ENCODE measurements around the gene NOD1.

Gene NOD1

DNA sequence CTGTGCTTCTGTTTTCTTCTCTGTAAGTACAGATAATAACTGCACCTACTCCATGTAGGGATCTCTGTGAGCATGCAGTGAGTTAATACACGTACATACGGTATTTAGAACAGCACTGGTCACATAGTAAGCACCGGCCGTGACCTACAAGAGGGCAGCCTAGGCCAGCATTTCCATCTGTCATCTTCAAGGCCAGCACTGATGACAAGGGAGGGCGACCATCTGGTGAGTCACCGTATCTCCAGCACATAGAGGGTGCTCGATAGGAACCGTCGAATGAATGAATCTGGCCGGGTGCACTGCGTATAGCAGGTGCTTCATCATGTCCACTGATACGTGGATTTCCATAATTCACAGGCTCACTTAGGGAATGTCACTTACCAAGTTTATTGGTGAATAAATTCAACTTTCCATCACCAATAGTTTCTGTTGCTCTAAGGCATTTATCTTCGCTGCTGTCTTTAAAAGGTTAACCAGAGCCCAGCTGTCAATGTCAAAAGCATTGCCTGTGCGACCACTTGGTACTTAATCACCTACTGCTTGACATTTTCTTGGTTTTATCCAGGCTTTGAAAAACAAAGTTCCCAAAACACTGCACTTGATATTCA lies 8.3 kb downstream of the NOD1 start:
- DNase-seq: no peak

GRCh38 chr7:30469303-30469702 lies 9.3 kb downstream of the NOD1 start:
- no peak for DNase-seq

- DNase-seq: no peak
Measured at GRCh38 chr7:30468791-30469190, 9.8 kb downstream of the NOD1 start.

- no peak for DNase-seq
Measured at GRCh38 chr7:30468041-30468440, 10.5 kb downstream of the NOD1 start.

DNA sequence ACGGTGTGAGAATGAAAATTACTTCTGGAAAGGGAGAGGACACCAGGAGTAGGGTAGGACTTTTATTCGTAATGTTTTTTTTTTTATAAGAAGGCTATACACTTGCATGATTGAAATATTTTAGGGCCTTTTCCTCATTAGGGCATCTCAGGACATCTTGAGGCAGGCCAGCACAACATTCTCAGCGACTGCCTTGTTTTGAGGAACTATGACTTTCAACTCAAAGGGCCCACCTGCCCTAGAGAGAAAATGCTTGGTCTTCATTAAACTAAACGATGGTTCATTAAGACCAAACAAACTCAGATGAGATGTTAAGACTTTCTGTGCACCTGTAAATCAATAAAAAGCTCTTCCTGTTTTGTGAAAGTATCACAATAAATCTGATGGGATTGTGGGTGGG lies 11.3 kb downstream of the NOD1 start:
- no peak for DNase-seq

DNA sequence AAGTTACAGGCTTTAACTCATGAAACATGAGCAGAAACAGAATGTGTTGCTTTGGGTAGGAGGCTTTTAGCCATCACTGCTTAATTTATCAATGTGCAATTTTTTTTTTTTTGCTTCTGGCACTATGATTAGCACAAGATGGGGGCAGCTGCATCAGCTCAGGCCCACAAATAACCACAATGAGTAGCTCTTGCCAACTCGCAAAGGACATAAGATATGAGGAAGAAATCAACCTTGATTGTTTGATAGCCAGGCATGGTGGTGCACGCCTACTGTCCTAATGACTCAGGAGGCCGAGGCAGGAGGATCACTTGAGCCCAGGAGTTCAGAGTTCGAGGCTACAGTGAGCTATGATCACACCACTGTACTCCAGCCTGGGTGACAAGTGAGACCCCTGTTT lies 12.3 kb downstream of the NOD1 start:
- no peak for DNase-seq

DNA sequence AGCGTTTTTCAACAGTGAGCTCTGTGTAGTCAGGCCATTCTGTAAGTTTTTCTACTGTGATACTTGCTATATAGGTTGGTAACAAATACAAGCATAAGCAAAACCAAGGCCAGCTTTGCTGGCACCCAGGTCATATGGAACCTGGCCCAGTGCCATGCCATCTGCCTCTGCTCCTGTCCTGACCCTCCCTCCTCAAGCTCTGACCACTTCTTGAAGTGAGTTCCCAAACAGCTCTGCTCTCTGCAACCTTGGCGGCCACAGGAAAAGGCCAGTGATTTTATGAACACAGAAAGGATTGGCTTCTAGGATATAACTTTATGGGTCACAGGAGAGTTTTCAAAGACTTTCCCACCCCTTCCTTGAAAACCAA lies 12.8 kb downstream of the NOD1 start:
- no peak for DNase-seq

DNA sequence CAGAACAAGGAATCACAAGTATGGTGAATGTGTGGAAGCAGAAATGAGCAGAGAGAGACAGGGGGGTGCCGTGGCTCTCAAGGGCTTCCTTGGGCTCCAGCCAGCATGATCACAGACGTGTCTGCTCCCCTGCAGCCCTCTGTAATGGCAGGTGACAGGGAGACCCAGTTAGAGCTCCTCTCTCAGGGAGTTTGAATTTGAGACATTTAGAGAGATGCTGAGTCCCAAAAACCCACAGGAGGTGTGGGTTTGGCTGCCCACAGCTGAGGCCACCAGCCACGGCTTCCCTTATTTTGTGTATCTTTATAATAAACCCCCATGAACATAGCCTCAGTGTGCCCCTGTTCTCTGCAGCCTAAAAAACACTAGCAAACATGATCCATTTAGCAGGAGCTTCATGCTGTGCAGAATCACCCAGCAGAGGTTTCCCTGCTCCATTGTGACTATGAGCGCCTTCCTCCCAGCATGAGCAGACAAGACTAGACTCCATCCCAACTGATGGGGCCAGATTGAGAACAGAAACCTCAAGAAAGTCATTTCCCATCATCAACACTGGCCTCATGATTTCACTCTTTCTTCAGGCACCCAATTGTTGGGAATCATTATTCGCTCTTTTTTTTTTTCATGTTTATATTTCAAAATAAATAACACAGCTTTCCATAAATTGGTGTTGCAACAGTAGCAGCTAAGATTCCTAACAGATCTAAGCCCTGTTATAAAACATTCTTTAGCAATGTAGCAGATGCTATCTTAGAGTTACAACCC lies 13.4 kb downstream of the NOD1 start:
- DNase-seq: no peak

DNA sequence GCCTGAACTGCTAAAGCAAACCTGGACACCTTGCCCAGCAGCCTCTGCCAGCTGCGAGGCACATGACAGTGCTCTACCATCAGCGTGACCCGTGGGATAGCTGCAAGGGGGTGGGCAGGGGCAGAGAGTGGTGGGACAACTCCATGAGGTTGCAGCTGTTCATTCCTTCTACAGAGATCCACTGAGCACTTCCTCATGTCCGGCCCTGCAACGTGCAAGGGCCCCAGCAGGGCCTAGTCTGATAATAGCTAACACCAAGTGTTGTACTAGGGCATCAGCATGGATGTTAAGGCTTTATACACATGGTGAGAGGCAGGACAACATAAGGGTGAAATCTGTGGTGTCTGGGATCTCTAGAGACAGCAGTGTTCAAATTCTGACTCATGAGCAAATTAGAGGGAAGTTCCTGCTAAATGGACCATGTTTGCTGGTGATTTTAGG lies 14.3 kb downstream of the NOD1 start:
- no peak for DNase-seq

DNA sequence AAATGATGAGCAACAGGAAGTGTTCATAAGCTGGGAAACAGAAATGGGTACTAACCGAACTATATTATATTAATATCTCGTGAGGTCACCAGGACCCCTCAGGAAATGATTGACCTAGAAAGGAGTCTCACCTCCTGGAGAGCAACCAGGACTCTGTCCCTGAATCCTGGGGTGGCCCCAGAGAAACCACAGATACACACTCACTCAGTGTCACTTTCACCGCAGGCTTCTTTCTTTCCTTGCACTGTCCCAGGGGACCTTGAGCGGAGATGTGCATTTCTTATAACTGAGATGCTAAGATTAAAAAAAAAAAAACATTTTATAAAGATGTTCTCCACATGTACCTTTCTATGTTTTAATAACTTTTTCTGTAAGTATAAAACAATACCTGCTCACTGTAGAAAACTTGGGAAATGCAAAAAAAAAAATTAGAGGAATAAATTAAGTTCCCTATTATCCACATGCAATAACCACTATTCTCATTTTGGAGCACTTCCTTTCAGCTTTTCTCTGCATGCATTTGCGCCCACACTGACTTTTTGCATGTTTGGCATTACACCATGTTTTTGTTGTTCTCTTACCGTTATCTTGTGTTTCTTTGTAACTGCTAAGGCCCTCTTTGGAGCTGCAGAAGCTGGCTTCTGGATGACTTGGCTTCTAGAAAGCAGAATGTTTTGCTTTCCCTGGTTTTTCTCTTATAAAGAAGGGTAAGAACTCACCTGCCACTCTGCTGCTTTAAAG lies 15.0 kb downstream of the NOD1 start:
- no peak for DNase-seq

GRCh38 chr7:30462179-30462578 lies 16.4 kb downstream of the NOD1 start:
- DNase-seq: no peak

DNA sequence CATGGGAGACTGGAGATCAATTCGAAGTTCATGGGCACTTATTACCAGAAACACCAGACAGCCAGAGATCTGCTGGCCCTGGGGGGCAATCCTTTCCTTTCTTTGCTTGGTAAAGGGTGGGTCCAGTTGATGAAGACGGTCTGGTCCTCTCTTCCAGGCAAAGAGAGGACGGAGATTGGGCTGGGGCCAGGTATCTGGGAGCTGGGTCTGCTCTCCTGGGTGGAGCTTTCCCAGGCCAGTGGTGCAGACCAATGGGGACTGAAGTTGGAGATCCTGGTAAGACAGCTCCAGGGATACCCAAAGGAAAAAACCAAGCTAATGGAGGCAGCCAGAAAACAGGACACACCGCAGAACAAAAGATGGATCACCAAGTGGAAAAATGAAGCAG lies 18.3 kb downstream of the NOD1 start:
- no peak for DNase-seq

DNA sequence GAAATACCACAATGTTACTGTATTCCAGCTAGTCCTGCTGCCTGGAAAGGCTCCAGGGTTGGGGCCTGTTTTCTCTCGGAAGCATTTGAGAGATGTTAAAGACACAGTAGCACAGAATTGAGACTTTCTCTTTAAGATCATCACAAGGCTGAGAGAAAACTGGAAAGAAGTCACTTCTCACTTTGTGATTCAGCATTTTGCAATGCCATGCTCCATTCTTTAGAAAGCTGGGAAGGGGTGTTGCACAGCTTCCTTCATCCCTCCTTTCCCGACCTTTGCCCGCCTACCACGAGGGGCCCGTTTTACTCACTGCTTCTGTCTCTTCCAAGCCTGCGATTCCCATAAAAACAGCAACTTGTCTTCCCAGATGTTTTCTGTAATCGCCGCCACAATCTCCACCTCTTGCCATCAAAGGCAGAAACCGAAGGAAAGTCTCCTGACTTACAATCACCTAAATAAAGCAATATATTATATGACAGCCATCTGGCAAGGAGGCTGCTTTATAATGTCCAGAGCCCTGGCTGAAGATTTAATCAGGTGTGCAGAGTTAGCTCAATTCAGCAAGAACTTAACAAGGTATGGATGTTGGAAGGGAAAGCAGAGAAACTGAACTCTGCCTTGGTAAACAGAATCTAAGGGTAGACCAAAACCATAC lies 18.9 kb downstream of the NOD1 start:
- DNase-seq: no peak

DNA sequence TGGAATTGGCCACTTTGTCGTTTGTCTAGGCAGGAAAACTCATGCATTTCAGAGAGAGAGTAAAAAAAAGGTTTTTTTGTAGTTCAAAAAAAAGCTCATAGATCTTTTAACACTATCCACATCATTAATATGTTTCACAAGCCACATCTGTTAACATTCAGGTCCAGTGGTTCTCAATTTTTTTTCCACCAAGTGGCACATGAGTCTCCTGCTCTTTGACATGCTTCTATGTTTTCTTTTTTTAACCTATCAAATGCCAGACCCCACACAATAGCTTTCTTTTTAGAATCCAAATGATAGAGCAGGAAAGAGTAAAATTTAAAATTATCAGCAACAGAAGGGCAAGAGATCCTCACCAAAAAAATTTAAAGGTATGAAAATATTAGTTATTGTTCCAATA lies 20.3 kb downstream of the NOD1 start:
- no peak for DNase-seq

- DNase-seq: no peak
Measured at GRCh38 chr7:30453921-30454320, 24.7 kb downstream of the NOD1 start.

DNA sequence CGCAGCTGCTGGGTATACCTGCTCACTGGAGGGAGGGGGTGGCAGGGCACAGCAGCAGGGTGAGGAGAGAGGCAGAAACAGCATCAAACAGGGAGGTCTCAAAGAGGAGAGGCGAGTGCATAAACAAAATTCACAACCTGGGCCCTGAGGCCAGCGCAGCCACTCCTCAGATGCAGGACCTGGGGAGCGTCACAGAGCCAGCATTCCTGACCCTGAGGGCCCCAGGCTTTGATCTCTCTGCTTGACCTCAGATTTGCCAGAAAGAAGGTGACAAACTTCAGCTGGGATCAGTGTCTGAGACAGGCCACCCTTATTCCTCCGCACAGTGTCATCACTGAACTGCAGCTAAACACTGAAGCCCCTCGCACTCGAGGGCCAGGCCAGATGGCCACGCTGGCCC lies 25.6 kb downstream of the NOD1 start:
- DNase-seq: no peak

- no peak for DNase-seq
Measured at GRCh38 chr7:30452280-30452930, 26.2 kb downstream of the NOD1 start.

DNA sequence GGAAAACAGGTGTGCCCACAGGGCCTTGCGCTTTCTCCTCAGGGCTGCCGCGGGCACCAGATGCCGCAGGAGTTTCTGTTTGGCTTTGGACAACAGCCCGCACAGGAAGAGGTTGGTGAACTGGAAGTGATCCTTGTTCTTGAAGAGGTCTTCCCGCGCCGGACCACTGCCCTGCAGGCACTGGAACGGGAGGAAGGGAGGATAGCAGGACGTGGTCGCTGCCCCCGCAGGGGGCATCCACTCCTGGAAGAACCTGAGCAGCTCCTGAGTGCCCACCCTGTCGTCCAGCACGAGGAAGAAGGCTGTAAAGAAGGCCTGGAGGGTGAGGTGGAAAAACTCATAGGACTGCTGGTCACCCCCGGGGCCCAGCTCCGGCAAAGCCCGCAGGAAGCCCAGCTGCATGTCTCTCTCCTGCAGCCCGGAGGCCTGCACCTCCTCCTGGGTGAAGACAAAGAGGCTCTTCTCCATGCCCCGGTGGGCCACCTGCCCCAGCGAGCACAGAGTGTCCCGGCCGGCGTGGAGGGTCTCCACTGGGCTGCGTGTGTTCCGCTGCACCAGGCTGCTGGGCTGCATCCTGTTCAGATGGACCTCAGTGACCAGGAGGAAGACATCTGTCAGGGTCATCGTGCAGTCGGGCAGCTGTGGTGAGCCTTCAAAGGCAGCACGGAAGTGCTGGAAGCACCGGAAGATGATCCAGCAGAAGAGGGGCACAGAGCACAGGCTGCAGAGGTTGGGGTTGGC lies 26.9 kb downstream of the NOD1 start:
- DNase-seq: no peak

DNA sequence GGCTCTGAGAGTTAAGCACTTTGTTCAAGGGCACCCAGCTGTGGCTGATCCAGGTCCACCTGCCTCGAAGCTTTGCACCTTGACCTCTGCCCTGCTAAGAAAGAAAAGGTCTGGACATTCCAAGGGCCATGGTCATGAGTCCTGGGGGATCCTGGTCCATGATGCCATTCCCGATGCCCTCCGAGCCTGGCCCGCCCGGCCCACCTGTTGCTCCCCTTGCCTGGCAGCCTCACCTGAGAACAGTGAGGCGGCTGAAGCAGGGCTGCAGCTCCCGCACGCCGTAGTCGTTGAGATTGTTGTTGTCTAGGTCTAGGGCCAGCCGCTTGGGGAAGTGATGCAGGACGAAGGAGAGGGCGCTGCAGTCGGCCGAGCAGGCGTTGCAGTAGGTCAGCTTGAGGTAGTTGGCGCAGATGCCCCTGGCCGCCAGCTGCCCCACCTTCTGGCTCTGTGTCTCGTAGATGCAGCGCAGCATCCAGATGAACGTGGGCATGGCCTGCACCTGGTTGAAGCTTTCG lies 27.5 kb downstream of the NOD1 start:
- DNase-seq: no peak

- no peak for DNase-seq
Measured at GRCh38 chr7:30450240-30450982, 28.2 kb downstream of the NOD1 start.

DNA sequence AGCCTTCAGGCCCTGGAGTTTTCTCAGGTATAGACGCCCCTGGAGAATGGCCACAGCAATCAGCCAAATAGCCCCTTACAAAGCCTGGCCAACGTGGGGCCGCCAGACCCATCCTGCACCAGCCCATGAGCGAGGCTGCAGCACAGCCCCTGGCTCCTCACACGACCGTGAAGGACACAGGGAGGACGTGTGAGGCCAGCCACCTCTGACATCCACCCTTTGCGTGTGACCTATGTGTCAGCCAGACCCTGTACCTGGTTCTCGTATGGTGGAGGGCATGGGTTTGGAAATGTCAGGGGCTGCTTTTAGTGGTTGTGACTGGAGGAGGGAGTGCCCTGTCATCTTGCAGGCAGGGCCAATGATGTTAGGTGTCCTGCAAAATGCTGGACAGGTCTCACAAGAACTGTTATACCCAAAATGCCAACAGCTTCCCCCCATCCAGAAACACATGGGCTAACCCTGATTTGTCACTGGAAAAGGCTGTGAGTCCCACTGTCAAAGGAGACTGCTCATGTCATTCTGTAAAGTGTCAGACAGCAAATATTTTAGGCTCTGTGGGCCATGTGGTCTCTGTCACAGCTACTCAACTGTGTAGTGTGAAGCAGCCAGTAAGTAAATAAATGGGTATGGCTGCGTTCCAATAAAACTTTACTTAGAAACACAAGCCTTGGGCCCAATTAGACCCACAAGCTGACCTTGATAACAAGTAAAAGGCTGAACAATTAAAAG lies 30.0 kb downstream of the NOD1 start:
- DNase-seq: no peak

Data from activated T-cell treated with anti-CD3 and anti-CD28 coated beads, Interleukin-2, amount 50 U/mL, for 1 hour (primary cell).